RWPE2 (cell line): ENCODE data around the gene ANXA1.
A peak's percentile ranks its signal among the peaks of the same experiment; 100 is the strongest.

ENCODE experiments used
- ATAC-seq: fragments of 200-7000 bp; cut with Tn5 transposase; 3 replicates; pipeline ENCODE4 v1.9.1; 2021; ENCODE audit warnings: low read depth
- DNase-seq: peaks from one replicate; pipeline ENCODE4 v3.0.0-alpha.2; 2020; ENCODE audit warnings: low spot score
- H3K27ac ChIP-seq: fragments of 450-650 bp; 2 replicates; pipeline ENCODE4 v1.5.1; 2017; ENCODE audit warnings: mild to moderate bottlenecking; ENCODE audit not compliant: poor library complexity, severe bottlenecking
- H3K27me3 ChIP-seq: fragments of 250-450 bp; sonication (Bioruptor Pico); 2 replicates; pipeline ENCODE4 v1.5.1; 2021; ENCODE audit warnings: mild to moderate bottlenecking, moderate library complexity; ENCODE audit not compliant: insufficient read depth, poor library complexity, severe bottlenecking
- H3K36me3 ChIP-seq: fragments of 250-450 bp; sonication (Bioruptor Pico); 2 replicates; pipeline ENCODE4 v1.5.1; 2020; ENCODE audit warnings: low read depth, mild to moderate bottlenecking, moderate library complexity
- H3K4me1 ChIP-seq: fragments of 250-450 bp; sonication (Bioruptor Pico); 2 replicates; pipeline ENCODE4 v1.5.1; 2021; ENCODE audit warnings: mild to moderate bottlenecking, moderate library complexity; ENCODE audit not compliant: insufficient read depth, poor library complexity, severe bottlenecking
- H3K4me3 ChIP-seq: fragments of 250-450 bp; sonication (Bioruptor Pico); 2 replicates; pipeline ENCODE4 v1.5.1; 2021; ENCODE audit warnings: mild to moderate bottlenecking, moderate library complexity; ENCODE audit not compliant: severe bottlenecking
- H3K9me3 ChIP-seq: fragments of 250-450 bp; sonication (Bioruptor Pico); 2 replicates; pipeline ENCODE4 v1.5.1; 2021; ENCODE audit warnings: mild to moderate bottlenecking, moderate library complexity; ENCODE audit not compliant: severe bottlenecking
- CTCF ChIP-seq: fragments of 450-650 bp; IDR thresholded peaks from one replicate; pipeline ENCODE4 v1.5.1; 2017; ENCODE audit warnings: mild to moderate bottlenecking, moderate library complexity; ENCODE audit not compliant: poor library complexity, severe bottlenecking

ANXA1 gene

GRCh38 chr9:73132034-73132776, 19.5 kb upstream of the ANXA1 start:
- DNase-seq (peak; percentile 81), ATAC-seq (peak; percentile 79)
- no peaks in the 10 kb centered on the region for H3K9me3 ChIP-seq
- no peak for TF ChIP-seq CTCF
- H3K27ac ChIP-seq, result peak overlapping the region; percentile 86
- H3K36me3 ChIP-seq, result no peaks in the 10 kb centered on the region
- no peaks in the 10 kb centered on the region for H3K27me3 ChIP-seq
- peaks cover 54% of the 10 kb centered on the region for H3K4me1 ChIP-seq
- peak overlapping the region; percentile 14 for H3K4me3 ChIP-seq

DNA sequence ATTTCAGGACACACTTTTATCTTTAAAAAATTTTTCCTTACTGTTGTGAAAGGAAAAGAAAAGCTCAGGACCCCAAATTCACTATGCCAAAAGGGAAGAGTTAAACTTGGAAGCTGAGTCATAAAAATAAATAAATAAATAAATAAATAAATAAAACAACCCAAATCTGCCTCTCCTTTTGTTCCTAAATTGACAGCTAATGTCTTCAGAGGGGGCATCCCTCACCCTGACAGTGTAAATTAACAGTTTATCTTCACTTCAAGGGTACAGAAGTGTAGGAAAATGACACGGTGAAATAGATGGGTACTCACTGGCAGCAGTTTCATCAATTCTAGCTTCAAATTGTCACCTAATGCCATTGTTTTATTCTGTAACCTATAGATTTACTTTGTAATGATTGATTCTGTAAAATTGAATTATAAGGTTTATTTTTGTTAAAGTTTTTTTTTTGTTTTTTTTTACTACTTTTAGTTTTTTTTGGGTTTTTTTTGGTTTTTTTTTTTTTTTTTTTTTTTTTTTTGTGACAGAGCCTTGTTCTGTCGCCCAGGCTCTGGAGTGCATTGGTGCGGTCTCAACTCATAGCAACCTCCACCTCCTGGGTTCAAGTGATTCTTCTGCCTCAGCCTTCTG, 18.5 kb upstream of the ANXA1 start:
- no peak overlapping the region for H3K4me3 ChIP-seq
- DNase-seq, result no peak
- peak overlapping the region; percentile 86 for H3K27ac ChIP-seq
- H3K27me3 ChIP-seq, result no peaks in the 10 kb centered on the region
- no peaks in the 10 kb centered on the region for H3K36me3 ChIP-seq
- no peak for ATAC-seq
- H3K9me3 ChIP-seq, result no peaks in the 10 kb centered on the region
- TF ChIP-seq CTCF, result no peak
- peaks cover 63% of the 10 kb centered on the region for H3K4me1 ChIP-seq

- peak; percentile 61 for ATAC-seq
- H3K27me3 ChIP-seq, result no peaks in the 10 kb centered on the region
- H3K4me1 ChIP-seq, result peaks cover 69% of the 10 kb centered on the region
- peak; percentile 73 for DNase-seq
- H3K4me3 ChIP-seq, result no peak overlapping the region
- H3K27ac ChIP-seq, result peak overlapping the region; percentile 86
- H3K36me3 ChIP-seq, result no peaks in the 10 kb centered on the region
- TF ChIP-seq CTCF, result no peak
- H3K9me3 ChIP-seq, result no peaks in the 10 kb centered on the region
These were observed 17.7 kb upstream of the ANXA1 start for GRCh38 chr9:73133921-73134407.

GRCh38 chr9:73135394-73135793, 16.3 kb upstream of the ANXA1 start:
- Histone ChIP-seq H3K4me1 (peaks cover 69% of the 10 kb centered on the region), H3K4me3 (no peak overlapping the region), H3K9me3 (no peaks in the 10 kb centered on the region), H3K36me3 (no peaks in the 10 kb centered on the region), H3K27me3 (no peaks in the 10 kb centered on the region), H3K27ac (peak overlapping the region; percentile 86)
- no peak for DNase-seq
- ATAC-seq, result peak; percentile 26; the same call in 2 of the 3 replicates
- TF ChIP-seq CTCF, result no peak
